ENCODE results near the gene STX2. TPM values are rescaled to one million over a fixed set of nuclear protein-coding genes. Genes with fewer than 3 reads are reported as not detected.
A peak's percentile ranks its signal among the peaks of the same experiment; 100 is the strongest.
"Not testable (repeated sequence)": the region's sequence is repeated elsewhere in the genome, so short reads cannot be mapped to it uniquely, and the experiment has no call there.

STX2 gene
- total RNA-seq, 2 donors from 2014 or later: 19.1 to 34.4 TPM

DNA sequence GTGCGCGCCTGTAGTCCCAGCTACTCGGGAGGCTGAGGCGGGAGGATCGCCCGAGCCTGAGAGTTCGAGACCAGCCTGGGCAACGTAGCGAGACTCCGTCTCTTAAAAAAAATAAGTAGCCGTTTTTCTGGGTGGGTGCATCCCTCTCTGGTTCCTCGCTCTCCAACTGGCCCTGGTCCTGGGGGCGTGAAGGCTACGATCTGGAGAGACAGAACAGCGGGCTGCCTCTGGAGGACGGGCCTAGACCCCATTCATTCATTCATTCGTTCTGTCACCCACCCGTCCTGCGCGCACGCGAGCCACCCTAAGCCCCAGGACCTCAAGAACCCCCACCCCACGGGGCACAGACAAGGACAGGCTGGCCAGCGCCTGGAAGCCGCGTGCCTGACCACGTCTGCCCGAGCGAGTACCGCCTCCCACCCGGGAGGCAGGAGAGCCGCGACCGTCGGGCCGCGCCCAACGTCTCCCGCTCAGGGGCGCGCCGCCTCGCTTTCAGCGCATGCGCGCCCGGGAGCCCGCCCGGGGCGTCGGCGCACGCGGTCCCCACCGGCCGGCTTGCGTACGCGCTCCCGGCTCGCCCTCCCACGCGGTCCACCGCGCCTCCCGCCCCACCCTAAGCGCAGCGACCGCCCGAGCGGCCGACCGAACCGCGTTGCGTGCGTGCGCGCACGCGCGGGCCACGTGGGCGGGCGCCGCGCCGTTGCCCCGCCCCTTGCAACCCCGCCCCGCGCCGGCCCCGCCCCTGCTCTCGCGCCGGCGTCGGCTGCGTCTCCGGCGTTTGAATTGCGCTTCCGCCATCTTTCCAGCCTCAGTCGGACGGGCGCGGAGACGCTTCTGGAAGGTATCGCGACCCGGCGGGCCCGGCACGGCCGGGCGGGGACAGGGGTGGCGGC is 32.5 kb upstream of the STX2 start, which contains the start of gene RAN:
TSS of gene RAN (plus strand) at position 781 of the 893 bp plus-strand sequence. CDS start 528 bp downstream, outside the sequence.
- ATAC-seq: peak; percentile 89 to 94
- intact Hi-C loops (cut with DNase I): loop anchor here in 1 of 2 donors (5.0 kb wide), 1 partner anchor 34 kb away; the partner anchor contains the start of gene STX2
- peak; percentile 95 for DNase-seq

DNA sequence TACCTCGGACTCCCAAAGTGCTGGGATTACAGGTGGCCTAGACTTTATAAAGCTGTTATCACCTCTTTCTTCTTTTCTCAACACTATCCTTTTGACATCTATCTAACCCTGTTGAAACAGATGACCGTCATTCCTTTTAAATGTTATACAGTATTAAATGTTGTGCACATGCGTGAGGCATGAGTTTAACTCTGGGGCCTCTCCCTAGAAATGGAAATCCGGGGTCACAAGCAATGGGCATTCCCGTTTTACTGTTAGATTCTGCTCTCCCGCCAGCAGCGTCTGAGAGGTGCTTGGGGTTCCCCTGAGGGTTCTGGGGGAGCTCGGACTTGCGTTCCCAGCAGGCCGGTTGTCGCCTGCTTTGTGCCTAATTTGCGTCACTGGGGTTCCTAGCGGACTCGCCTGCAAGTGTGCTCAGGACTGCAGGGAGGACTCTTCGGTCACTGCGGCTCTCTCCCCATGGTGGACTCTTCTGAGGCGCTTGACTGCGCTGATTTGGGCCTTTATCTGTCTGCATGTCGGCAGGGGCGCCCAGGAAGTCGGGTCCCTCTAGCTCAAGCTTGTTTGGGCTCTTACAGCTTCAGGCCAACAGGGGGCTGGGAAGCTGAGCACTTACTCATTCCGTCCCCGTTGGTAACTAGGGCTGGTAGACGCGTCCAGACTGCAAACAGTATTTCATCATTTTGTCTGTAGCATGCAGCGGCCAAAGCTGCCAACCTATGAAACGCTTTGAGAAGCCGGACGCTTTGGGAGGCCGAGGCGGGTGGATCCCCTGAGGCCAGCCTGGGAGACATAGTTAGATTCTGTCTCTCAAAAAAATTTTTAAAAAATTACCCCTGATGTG is 31.6 kb upstream of the STX2 start:
- intact Hi-C loops (cut with DNase I): loop anchor here in 1 of 2 donors (5.0 kb wide), 1 partner anchor 33 kb away; the partner anchor contains the start of gene STX2
- peak; percentile 85 for DNase-seq

DNA sequence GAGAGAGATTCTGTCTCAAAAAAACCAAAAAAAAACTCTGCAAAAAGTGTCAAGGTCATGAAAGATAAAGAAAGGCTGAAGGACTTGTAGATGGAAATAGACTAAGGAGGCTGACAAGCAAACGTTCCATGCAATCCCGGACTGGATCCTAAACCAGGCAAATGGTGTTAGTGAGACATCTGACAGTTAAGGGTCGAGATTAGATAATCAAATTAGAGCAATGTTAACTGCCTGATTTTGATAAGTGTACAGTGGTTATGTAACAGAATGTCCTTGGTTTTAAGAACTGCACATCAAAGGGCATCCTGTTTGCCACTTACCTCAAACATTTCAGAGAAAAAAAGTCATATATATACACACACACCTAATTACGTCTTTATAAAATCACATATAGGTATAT is 29.4 kb upstream of the STX2 start:
- DNase-seq (no peak), ATAC-seq (no peak)
- intact Hi-C loops (cut with DNase I): no loop called here

More for the DNA sequence above, 31.6 kb upstream of the STX2 start:
- peak; percentile 53 to 76 for ATAC-seq

DNA sequence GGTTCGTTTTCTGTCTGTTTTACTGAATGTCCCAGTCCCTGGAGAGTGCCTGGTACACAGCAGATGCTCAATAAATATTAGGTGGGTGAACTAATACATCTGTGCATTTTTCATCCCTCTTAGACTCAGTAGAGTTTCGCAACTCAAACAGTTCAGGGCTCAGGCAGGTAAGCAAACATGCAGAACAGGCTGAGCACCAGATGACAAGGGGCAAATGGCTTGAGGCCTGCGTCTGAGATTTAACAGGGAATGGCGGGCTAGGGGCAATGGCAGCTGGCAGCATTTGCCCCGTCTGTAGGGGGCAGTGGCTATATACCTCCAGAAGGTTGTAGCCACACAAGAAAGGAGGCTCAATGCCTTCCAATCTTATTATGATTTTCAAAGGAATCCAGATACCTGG is 24.2 kb upstream of the STX2 start:
- ATAC-seq (no peak), DNase-seq (no peak)
- intact Hi-C loops (cut with DNase I): no loop called here

DNA sequence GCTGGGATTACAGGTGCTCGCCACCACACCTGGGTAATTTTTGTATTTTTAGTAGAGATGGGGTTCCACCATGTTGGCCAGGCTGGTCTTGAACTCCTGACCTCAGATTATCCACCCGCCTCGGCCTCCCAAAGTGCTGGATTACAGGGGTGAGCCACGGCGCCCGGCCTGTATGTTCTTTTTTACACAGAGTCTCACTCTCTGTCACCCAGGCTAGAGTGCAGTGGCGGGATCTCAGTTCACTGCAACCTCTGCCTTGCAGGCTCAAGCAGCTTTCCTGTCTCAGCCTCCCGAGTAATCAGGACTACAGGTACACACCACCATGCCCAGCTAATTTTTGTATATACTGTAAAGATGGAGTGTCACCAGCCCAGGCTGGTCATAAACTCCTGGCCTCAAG is 23.7 kb upstream of the STX2 start:
- intact Hi-C loops (cut with DNase I); ATAC-seq; DNase-seq: not testable (repeated sequence)

DNA sequence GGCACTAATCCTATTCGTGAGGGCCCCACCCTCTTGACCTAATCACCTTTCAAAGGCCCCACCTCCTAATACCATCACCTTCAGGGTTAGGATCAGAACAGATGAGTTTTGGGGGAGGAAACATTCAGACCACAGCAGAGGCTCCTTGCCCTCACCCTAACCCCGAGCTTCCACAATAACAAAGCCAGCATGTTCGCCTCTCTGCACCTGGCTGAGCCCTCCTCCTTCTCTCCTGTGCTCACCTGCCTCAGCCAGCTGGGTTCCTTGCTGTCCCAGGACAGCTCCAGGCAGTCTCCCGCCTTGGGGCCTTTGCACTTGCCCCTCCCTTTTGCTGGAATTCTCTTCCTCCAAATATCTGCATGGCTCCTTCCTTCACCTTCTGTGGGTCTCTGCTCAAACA is 23.1 kb upstream of the STX2 start:
- ATAC-seq: no peak
- intact Hi-C loops (cut with DNase I): no loop called here
- DNase-seq: no peak

DNA sequence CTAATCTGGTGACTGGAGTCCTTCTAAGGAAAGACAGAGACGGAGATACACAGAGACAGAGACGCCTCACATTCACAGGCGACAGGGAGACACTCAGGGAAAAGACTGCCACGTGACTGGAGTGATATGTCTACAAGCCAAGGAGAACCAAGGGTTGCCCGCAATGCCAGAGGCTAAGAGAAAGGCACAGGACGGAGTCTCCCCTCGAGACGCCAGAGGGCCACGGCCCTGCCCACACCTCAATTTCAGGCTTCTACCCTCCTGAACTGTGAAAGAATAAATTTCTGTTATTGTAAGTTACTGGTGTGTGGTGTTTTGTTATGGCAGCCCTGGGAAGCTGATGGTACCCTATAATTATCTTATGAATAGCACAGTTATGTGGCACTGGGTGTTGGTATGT is 21.3 kb upstream of the STX2 start:
- intact Hi-C loops (cut with DNase I): no loop called here
- DNase-seq (no peak), ATAC-seq (no peak)

DNA sequence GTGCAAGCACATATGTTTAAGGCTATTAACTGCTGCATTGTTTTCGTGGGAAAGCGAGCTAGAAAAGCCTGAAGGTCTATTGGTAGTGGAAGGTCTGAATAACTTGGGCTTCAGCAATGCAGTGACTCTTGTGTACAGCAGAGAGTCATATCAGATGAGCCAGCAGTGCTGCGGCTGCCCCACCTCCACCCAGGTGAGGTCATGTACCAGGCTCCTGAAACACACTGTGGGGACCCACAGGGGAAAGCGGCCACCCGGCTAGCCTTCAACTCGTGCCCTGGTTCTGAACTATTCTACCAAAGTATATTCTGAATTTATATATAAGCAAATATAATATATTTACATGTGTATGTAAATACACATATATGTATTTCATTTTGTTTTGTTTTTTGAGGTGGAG is 20.1 kb upstream of the STX2 start:
- intact Hi-C loops (cut with DNase I): no loop called here
- ATAC-seq (no peak), DNase-seq (no peak)

DNA sequence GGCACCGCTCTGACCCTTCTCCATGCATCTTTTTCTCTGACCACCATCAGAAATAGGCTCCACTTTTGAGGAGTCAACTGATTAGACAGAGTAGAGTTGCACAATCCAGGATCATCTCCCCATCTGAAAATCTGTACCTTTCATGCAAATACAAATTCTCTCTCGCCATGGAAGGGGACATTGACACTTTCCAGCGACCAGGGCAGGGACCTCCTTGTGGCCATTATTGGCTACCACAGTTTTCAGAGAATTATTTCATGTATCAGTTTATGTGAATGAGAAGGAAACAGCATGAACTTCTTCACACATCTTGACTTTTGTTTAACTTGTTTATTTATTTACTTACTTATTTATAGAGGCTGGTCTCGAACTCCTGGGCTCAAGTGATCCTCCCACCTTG is 19.0 kb upstream of the STX2 start:
- no peak for ATAC-seq
- intact Hi-C loops (cut with DNase I): no loop called here
- DNase-seq: no peak

DNA sequence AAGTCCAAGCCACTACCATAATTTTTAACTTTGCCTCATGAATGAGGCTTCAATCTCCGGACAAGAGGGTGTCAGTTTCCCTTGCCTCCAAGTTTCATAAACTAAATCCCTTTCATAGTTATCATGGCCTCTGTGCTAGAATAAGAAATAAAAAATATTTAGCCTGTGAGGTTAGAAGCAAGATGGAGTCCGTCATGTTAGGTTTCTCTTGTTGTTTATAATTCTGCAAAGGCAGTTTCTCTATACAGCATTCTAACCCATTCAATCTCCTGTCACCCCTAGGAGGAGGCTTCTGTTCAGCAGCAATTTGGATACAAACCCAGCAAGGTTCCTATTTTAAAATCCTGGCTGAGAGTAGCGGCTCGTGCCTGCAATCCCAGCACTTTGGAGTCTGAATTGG is 17.0 kb upstream of the STX2 start:
- ATAC-seq: no peak
- no peak for DNase-seq

DNA sequence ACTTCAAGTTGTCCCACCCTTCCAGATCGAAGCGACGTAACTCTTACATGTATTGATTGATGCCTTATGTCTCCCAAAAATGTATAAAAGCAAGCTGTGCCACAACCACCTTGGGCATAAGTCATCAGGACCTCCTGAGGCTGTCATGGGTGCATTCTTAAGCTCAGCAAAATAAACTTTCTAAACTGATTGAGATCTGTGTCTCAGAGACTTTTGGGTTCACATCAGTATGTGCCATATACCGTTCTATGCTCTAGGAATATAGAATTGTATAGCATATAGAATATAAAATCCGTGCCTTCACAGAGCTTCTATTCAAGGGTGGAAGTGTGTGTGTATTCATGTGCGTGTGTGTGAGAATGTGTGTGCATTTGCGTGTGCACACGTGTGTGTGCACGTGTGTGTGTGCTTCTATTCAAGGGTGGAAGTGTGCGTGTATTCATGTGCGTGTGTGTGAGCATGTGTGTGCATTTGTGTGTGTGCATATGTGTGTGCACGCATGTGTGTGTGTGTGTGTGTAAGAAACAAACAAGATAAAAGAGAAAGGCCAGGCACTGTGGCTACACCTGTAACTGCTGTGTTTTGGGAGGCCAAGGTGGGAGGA is 11.5 kb upstream of the STX2 start:
- intact Hi-C loops (cut with DNase I): no loop called here

More for the DNA sequence above, 17.0 kb upstream of the STX2 start:
- intact Hi-C loops (cut with DNase I): no loop called here

DNA sequence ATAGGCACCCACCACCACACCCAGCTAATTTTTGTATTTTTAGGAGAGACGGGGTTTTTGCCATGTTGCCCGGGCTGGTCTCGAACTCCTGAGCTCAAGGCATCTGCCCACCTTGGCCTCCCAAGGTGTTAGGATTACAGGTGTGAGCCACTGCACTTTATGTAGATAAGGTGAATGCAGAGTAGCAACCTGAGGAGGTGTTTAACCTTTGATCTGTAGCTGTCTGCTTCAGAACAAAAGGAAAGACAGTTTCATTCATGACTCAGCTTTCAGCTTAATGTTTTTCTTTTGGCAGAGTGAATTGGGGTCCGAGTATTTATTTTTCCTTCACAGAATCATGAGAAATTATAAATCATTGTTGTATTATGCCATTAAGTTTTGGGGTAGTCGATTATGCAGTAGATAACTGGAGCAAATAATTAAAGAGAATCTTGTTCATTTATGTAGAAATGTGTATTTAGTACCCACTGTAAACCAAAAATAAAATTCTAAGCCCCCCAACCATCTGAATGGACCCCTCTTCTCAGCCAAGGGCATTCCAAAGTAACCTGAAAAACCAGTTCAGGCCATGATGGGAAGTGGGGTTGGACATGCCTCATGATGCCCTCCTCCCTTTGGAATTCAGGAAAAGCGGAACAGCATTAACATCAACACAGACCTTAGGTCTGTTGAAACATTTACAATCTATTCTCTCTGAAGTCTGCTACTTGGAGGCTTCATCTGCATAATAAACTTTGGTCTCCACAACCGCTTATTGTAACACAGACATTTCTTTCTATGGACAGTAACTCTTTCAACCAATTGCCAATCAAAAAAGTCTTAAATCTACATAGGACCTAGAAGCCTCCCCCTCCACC is 10.7 kb upstream of the STX2 start:
- DNase-seq (no peak), ATAC-seq (no peak)
- intact Hi-C loops (cut with DNase I): no loop called here

More for the DNA sequence above, 11.5 kb upstream of the STX2 start:
- no peak for ATAC-seq
- no peak for DNase-seq

DNA sequence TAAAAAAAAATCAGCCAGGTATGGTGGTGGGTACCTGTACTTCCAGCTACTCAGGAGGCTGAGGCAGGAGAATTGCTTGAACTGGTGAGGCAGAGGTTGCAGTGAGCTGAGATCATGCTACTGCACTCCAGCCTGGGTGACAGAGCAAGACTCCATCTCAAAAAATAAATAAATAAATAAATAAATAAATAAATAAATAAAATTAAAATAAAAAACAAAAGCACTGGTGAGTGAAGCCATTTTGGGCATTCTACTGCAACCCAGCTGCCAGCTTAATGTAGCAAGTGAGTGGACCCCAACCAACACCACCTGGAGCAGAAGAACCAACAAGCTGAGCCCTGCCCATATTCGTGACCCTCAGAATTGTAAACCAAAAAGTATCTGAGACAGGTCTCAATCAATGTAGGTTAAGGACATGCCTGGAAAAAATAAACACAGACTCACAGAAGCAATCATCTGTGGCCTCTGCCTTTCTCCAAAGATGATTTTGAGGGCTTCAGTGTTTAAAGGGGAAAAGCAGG is 9.8 kb upstream of the STX2 start:
- intact Hi-C loops (cut with DNase I); DNase-seq; ATAC-seq: not testable (repeated sequence)

DNA sequence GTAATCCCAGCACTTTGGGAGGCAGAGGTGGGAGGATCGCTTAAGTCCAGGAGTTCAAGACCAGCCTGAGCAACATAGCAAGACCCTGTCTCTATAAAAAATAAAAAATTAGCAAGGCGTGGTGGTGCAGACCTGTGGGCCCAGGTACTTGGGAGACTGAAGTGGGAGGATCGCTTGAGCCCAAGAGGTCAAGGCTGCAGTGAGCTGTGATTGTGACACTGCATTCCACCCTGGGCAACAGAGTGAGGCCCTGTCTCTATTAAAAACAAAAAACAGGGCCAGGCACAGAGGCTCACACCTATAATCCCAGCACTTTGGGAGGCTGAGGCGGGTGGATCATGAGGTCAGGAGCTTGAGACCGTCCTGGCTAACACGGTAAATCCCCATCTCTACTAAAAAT is 9.1 kb upstream of the STX2 start:
- DNase-seq; intact Hi-C loops (cut with DNase I); ATAC-seq: not testable (repeated sequence)

DNA sequence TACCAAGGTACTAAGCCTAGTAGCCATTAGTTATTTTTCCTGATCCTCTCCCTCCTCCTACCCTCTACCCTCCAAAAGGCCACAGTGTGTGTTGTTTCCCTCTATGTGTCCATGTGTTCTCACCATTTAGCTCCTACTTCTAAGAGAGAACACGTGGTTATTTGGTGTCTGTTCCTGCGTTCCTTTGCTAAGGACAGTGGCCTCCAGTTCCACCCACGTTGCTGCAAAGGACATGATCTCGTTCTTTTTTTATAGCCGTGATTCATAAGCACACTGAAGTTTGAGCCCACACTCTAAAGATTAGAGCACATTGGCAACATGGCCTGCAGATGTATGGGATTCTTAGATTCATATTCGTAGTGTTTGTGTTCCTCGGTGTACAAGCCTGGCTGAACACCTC is 8.1 kb upstream of the STX2 start:
- intact Hi-C loops (cut with DNase I): no loop called here

DNA sequence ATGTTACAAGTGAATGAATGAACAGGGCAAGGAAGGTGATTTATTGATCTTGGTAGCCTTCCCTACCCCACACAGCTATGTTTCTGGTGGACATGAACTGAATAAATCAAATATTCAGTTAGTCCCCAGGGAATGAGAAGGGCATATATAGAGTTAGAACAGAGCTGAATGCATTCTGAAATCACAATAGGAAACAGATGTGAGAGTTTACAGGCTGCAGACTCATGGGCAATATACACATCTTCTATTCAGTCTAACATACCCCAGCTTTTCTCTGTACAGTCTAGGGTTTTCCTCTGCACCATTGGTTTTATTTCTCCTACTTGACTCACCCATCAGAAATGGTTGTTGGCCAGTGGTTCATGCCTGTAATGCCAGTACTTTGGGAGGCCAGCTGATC is 7.3 kb upstream of the STX2 start:
- intact Hi-C loops (cut with DNase I): no loop called here
- no peak for DNase-seq
- peak in 1 of 2 donors; percentile 12 for ATAC-seq

More for the DNA sequence above, 8.1 kb upstream of the STX2 start:
- ATAC-seq (peak; percentile 78 to 81), DNase-seq (no peak)

DNA sequence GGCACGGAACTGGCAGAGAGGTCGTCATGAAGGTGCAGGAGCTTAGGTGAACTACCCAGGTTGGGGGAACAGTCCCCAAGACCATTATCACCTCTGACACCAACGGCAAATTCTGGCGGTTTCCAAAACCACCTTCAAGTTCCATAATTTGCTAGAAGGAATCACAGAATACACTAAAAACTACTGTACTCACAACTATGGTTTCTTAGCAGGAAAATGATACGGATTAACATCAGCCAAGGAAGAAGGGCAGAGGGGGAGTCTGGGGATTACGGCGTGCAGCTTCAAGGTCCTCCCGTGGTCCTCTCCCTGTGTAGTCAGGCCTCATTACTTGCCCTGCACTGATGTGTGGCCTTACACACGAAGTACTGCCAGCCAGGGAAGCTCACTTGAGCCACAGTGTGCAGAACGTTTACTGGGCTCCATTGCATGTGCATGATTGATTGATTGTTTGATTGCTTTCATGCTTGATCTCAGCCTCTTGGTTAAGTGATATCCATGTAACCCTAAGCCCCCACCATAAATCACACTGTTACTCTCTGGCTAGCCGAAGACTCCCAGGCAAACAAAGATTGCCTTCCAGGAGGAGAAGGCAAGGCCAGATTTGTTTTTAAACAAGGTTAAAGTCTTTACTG is 837 bp upstream of the STX2 start:
- DNase-seq: no peak
- ATAC-seq: no peak
- intact Hi-C loops (cut with DNase I): loop anchor here in 1 of 2 donors (5.0 kb wide), 1 partner anchor 32 kb away; the partner anchor contains the start of gene RAN
